Body of pancreas (tissue), 4 donors: ENCODE data around the gene PHLDB1.

ENCODE experiments used
- POLR2A ChIP-seq, 3 donors: fragments of 450-650 bp; IDR thresholded peaks; one replicate each; pipeline ENCODE4 v1.6.1; 2016; ENCODE audit warnings: antibody characterized with exemption in 3 of 3, mild to moderate bottlenecking in 2 of 3
- TF ChIP-seq, protein P1 (sequence below), 7 experiments: fragments of 450-650 bp in 4 of 7; fragments of 200-600 bp in 3 of 7; sonication (generic) in 3 of 7; IDR thresholded peaks; one replicate each; pipeline ENCODE4 v1.5.1; 2016 to 2019; ENCODE audit warnings: antibody characterized with exemption in 7 of 7

DNA sequence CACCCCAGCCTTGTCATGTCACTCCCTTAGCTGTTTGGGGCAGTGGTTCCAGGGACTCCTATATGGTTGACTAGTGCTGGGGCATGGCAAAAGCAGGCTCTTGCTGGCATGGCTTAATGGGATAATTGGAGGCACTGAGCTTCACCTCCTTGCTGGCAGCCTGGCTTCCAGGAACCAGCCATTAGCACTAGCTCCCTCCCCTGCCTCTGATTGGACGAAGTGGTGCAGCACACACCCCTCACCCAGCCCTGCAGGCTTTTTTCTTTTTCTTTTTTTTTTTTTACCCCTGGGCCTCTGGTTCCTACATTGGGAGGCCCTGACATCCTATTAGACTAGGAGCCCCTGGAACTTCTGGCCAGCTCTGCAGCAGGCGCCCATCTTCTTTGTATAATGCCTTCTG is 18.6 kb downstream of the PHLDB1 start:
- no peak for TF ChIP-seq POLR2A (IDR thresholded peaks at IDR 0.05)
- TF ChIP-seq, protein P1, sequence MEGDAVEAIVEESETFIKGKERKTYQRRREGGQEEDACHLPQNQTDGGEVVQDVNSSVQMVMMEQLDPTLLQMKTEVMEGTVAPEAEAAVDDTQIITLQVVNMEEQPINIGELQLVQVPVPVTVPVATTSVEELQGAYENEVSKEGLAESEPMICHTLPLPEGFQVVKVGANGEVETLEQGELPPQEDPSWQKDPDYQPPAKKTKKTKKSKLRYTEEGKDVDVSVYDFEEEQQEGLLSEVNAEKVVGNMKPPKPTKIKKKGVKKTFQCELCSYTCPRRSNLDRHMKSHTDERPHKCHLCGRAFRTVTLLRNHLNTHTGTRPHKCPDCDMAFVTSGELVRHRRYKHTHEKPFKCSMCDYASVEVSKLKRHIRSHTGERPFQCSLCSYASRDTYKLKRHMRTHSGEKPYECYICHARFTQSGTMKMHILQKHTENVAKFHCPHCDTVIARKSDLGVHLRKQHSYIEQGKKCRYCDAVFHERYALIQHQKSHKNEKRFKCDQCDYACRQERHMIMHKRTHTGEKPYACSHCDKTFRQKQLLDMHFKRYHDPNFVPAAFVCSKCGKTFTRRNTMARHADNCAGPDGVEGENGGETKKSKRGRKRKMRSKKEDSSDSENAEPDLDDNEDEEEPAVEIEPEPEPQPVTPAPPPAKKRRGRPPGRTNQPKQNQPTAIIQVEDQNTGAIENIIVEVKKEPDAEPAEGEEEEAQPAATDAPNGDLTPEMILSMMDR (IDR thresholded peaks at IDR 0.05) = no peak
